ENCODE data around the gene PLA2G7. TPM values are rescaled to one million over a fixed set of nuclear protein-coding genes. Genes with fewer than 3 reads are reported as not detected.

Gene PLA2G7
- total and polyA plus RNA-seq, 2 donors (not counting 3 experiments of a cell fraction or from before 2014, with no cell fraction given), result not detected

- Histone ChIP-seq H3K27me3 (ENCODE audit: control insufficient read depth in 2 of 2, insufficient read depth in 2 of 2, low read length in 2 of 2) (no peaks in the 10 kb centered on the region), H3K4me3 (replicated peaks in 1 of 3; ENCODE audit: insufficient read depth in 1 of 3, low read depth in 1 of 3, low read length in 3 of 3) (no peak overlapping the region), H2AFZ (ENCODE audit: low read depth, low read length) (no peak overlapping the region), H3K79me2 (ENCODE audit: control insufficient read depth, insufficient read depth, low read length) (no peaks in the 10 kb centered on the region), H3K4me1 (ENCODE audit: control insufficient read depth, extremely low read depth, insufficient read depth, low read length) (no peaks in the 10 kb centered on the region), H3K9me3 (replicated peaks; ENCODE audit: control insufficient read depth, insufficient read depth, low read length) (no peaks in the 10 kb centered on the region), H3K9ac (replicated peaks; ENCODE audit: extremely low read depth, insufficient read depth, low read length) (no peak overlapping the region), H3K4me2 (ENCODE audit: insufficient read depth, low read length) (no peak overlapping the region), H3K36me3 (ENCODE audit: control insufficient read depth in 2 of 2, extremely low read depth in 1 of 2, insufficient read depth in 2 of 2, low read length in 2 of 2) (no peaks in the 10 kb centered on the region), H3K27ac (ENCODE audit: insufficient read depth, low read depth, low read length) (no peak overlapping the region), H4K20me1 (replicated peaks; ENCODE audit: control insufficient read depth, extremely low read depth, insufficient read depth, low read length) (no peaks in the 10 kb centered on the region), H3K9me1 (replicated peaks; ENCODE audit: control insufficient read depth, extremely low read depth, insufficient read depth, low read length) (no peaks in the 10 kb centered on the region)
- dilution Hi-C loops (cut with MboI; ENCODE audit: extremely low pct_ligation_motif_present, low sequenced_read_pairs) (no loop called here), intact Hi-C loops (cut with micrococcal nuclease) (no loop called here)
- DNase-seq (ENCODE audit: low read depth, low spot score) (no peak), FAIRE-seq (no peak)
- ChIA-PET POLR2A (no interaction called here), CTCF (interaction anchor here (0.6 kb wide), 1 partner anchor 32 kb away, joined by 4 read pairs; no protein-coding TSS in a partner anchor)
- no TSS peak for BruUV-seq (replicated peaks)
- no peak for TF ChIP-seq POLR2AphosphoS5 (IDR thresholded peaks at IDR 0.05; ENCODE audit: insufficient read depth, low read depth, low read length)
- no peak for TF ChIP-seq GATA2 (IDR thresholded peaks at IDR 0.05; ENCODE audit: insufficient read depth, insufficient read length, low read depth, low read length)
- no peak for TF ChIP-seq EZH2 (IDR thresholded peaks at IDR 0.05; ENCODE audit: borderline replicate concordance, low read depth, low read length, severe bottlenecking)
- no peak for TF ChIP-seq JUN (IDR thresholded peaks at IDR 0.05; ENCODE audit: borderline replicate concordance, insufficient read depth, insufficient read length, low read depth)
- TF ChIP-seq CTCF (IDR thresholded peaks at IDR 0.05; ENCODE audit: extremely low read depth in 1 of 2, insufficient read depth in 1 of 2, low read depth in 1 of 2, low read length in 2 of 2), result no peak
- no peak for TF ChIP-seq MYC (IDR thresholded peaks at IDR 0.05; ENCODE audit: low read depth, low read length)
- no peak for TF ChIP-seq FOS (IDR thresholded peaks at IDR 0.05; ENCODE audit: borderline replicate concordance, insufficient read depth, low read length)
- TF ChIP-seq, protein P1, sequence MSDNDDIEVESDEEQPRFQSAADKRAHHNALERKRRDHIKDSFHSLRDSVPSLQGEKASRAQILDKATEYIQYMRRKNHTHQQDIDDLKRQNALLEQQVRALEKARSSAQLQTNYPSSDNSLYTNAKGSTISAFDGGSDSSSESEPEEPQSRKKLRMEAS (IDR thresholded peaks at IDR 0.05; ENCODE audit: insufficient read depth, insufficient read length), result no peak
- TF ChIP-seq POLR2A (IDR thresholded peaks at IDR 0.05; ENCODE audit: low read depth, low read length), result no peak
These were observed 14.6 kb upstream of the PLA2G7 start for GRCh38 chr6:46749731-46750130.

Measured in endothelial cell of umbilical vein (primary cell).